ENCODE data around the gene CLEC16A.
"Not testable (repeated sequence)": the region's sequence is repeated elsewhere in the genome, so short reads cannot be mapped to it uniquely, and the experiment has no call there.

Gene CLEC16A

GRCh38 chr16:10911267-10911666, 33.1 kb upstream of the CLEC16A start:
- TF ChIP-seq SPI1 (IDR thresholded peaks at IDR 0.05; ENCODE audit: low read depth, low read length) = no peak
- DNase-seq (ENCODE audit: insufficient read length, low spot score) (no peak), FAIRE-seq (no peak)

GRCh38 chr16:10916534-10916933, 27.8 kb upstream of the CLEC16A start:
- FAIRE-seq (no peak), DNase-seq (ENCODE audit: insufficient read length, low spot score) (no peak)
- TF ChIP-seq SPI1 (IDR thresholded peaks at IDR 0.05; ENCODE audit: low read depth, low read length) (no peak), POLR2A (IDR thresholded peaks at IDR 0.05; ENCODE audit: low read depth, low read length) (no peak), POU2F2 (IDR thresholded peaks at IDR 0.05; ENCODE audit: low read depth, low read length) (no peak), POLR2AphosphoS5 (IDR thresholded peaks at IDR 0.05; ENCODE audit: low read depth, low read length) (no peak), PAX5 (IDR thresholded peaks at IDR 0.05; ENCODE audit: insufficient read depth, low read length, severe bottlenecking) (no peak)

GRCh38 chr16:10918294-10919002, 25.9 kb upstream of the CLEC16A start:
- DNase-seq (ENCODE audit: insufficient read length, low spot score) = peak; percentile 66
- FAIRE-seq = peak; percentile 92
- peak; percentile 61; the same call in 1 of the 2 replicates for TF ChIP-seq POU2F2 (IDR thresholded peaks at IDR 0.05; ENCODE audit: low read depth, low read length)
- TF ChIP-seq POLR2AphosphoS5 (IDR thresholded peaks at IDR 0.05; ENCODE audit: low read depth, low read length) = no peak

DNA sequence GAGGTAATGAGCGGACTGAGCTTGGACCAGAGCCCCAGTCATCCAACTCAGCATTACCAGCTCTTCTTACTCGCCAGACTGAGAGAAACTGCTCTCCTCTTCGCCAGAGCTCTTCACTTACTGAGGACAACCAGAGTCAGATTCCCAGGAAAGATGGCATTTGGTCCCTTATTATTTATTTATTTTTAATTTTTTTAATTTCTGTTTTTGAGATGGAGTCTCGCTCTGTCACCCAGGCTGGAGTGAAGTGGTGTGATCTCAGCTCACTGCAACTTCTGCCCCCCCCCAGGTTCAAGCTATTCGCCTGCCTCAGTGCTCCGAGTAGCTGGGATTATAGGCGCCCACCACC, 25.4 kb upstream of the CLEC16A start:
- no peak for FAIRE-seq

DNA sequence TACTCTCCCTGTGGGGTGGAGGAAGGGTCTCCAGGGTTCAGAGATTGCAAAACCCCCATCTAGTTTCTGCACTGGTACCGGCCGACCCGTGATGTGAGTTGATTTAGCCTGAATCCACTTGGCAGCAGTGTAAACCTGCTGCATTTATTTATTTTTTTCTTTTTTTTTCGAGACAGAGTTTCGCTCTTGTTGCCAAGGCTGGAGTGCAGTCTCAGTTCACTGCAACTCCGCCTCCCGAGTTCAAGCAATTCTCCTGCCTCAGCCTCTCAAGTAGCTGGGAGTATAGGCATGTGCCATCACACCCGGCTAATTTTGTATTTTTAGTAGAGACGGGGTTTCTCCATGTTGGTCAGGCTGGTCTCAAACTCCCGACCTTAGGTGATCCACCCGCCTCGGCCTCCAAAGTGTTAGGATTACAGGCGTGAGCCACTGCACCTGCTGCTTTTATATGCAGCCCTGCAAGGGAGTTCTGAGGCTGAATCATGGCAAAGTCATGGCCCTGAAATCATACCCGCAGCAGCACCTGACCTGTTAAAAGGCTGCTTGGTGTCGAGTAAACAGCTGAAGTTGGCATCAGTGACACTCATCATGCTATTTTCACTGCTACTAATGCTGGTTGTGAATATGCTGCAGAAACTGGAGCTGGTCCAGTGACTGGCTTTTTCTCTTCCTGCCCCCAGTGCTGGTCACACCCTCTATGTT, 23.5 kb upstream of the CLEC16A start:
- DNase-seq (ENCODE audit: insufficient read length, low spot score) = no peak
- FAIRE-seq = no peak

More for the DNA sequence above, 25.4 kb upstream of the CLEC16A start:
- DNase-seq (ENCODE audit: insufficient read length, low spot score) = no peak
- TF ChIP-seq POLR2A (IDR thresholded peaks at IDR 0.05; ENCODE audit: low read depth, low read length) (no peak), TAF1 (IDR thresholded peaks at IDR 0.05; ENCODE audit: low read depth, low read length) (no peak)

DNA sequence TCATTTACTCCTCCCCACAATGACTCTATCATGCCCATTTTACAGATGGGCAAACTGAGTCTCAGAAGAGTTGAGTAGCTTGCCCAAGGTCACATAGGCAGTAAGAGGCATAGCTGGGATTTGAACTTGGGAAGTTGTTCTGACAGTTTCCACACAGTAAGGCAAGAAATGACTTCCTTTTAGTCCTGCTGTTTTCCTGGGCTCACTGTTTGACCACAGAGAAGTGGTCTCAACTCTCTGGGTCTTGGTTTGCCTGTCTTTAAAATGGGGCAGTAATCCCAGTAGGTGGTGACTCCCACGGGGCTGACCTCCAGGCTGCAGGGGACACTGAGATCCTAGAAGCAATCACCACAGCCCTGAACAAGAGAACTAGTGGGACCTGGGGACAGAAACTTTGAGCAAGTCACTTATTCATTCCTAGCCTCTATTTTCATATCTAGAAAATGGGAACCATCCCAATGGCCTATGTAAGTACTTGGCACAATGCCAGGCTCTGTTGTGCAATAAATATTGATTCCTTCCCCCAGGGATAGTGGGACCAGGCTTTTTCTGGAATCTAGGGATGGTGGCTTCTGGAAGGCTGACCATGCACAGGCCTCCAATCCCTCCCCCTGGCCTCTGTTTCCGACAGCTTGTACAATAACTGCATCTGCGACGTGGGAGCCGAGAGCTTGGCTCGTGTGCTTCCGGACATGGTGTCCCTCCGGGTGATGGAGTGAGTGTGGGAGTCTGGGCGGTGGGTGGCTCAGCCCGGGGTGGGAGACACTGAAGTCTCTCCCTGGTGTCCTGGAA, 22.6 kb upstream of the CLEC16A start:
- FAIRE-seq = no peak
- no peak for DNase-seq (ENCODE audit: insufficient read length, low spot score)
- TF ChIP-seq POLR2A (IDR thresholded peaks at IDR 0.05; ENCODE audit: low read depth, low read length) (no peak), SPI1 (IDR thresholded peaks at IDR 0.05; ENCODE audit: low read depth, low read length) (no peak), POLR2AphosphoS5 (IDR thresholded peaks at IDR 0.05; ENCODE audit: low read depth, low read length) (no peak), PAX5 (IDR thresholded peaks at IDR 0.05; ENCODE audit: insufficient read depth, low read length, severe bottlenecking) (no peak), POU2F2 (IDR thresholded peaks at IDR 0.05; ENCODE audit: low read depth, low read length) (no peak), TAF1 (IDR thresholded peaks at IDR 0.05; ENCODE audit: low read depth, low read length) (no peak)

More for the DNA sequence above, 23.5 kb upstream of the CLEC16A start:
- TF ChIP-seq POU2F2 (IDR thresholded peaks at IDR 0.05; ENCODE audit: low read depth, low read length) = no peak
- no peak for TF ChIP-seq SPI1 (IDR thresholded peaks at IDR 0.05; ENCODE audit: low read depth, low read length)
- TF ChIP-seq TAF1 (IDR thresholded peaks at IDR 0.05; ENCODE audit: low read depth, low read length) = no peak
- TF ChIP-seq PAX5 (IDR thresholded peaks at IDR 0.05; ENCODE audit: insufficient read depth, low read length, severe bottlenecking) = no peak
- TF ChIP-seq POLR2A (IDR thresholded peaks at IDR 0.05; ENCODE audit: low read depth, low read length) = no peak
- no peak for TF ChIP-seq POLR2AphosphoS5 (IDR thresholded peaks at IDR 0.05; ENCODE audit: low read depth, low read length)

- DNase-seq (ENCODE audit: insufficient read length, low spot score) (no peak), FAIRE-seq (no peak)
- TF ChIP-seq TAF1 (IDR thresholded peaks at IDR 0.05; ENCODE audit: low read depth, low read length) = no peak
- no peak for TF ChIP-seq SPI1 (IDR thresholded peaks at IDR 0.05; ENCODE audit: low read depth, low read length)
- TF ChIP-seq POLR2AphosphoS5 (IDR thresholded peaks at IDR 0.05; ENCODE audit: low read depth, low read length) = no peak
- TF ChIP-seq POLR2A (IDR thresholded peaks at IDR 0.05; ENCODE audit: low read depth, low read length) = no peak
- no peak for TF ChIP-seq POU2F2 (IDR thresholded peaks at IDR 0.05; ENCODE audit: low read depth, low read length)
- TF ChIP-seq PAX5 (IDR thresholded peaks at IDR 0.05; ENCODE audit: insufficient read depth, low read length, severe bottlenecking) = no peak
These were observed 21.8 kb upstream of the CLEC16A start for GRCh38 chr16:10922328-10923145.

GRCh38 chr16:10923146-10923649, 21.2 kb upstream of the CLEC16A start:
- FAIRE-seq = no peak
- no peak for TF ChIP-seq POU2F2 (IDR thresholded peaks at IDR 0.05; ENCODE audit: low read depth, low read length)
- no peak for TF ChIP-seq TAF1 (IDR thresholded peaks at IDR 0.05; ENCODE audit: low read depth, low read length)
- no peak for TF ChIP-seq POLR2A (IDR thresholded peaks at IDR 0.05; ENCODE audit: low read depth, low read length)
- TF ChIP-seq POLR2AphosphoS5 (IDR thresholded peaks at IDR 0.05; ENCODE audit: low read depth, low read length) = no peak
- TF ChIP-seq SPI1 (IDR thresholded peaks at IDR 0.05; ENCODE audit: low read depth, low read length) = no peak
- no peak for TF ChIP-seq PAX5 (IDR thresholded peaks at IDR 0.05; ENCODE audit: insufficient read depth, low read length, severe bottlenecking)
- DNase-seq (ENCODE audit: insufficient read length, low spot score) = no peak

- DNase-seq (ENCODE audit: insufficient read length, low spot score) (no peak), FAIRE-seq (no peak)
- TF ChIP-seq PAX5 (IDR thresholded peaks at IDR 0.05; ENCODE audit: insufficient read depth, low read length, severe bottlenecking) = no peak
These were observed 20.6 kb upstream of the CLEC16A start for GRCh38 chr16:10923650-10924214.

DNA sequence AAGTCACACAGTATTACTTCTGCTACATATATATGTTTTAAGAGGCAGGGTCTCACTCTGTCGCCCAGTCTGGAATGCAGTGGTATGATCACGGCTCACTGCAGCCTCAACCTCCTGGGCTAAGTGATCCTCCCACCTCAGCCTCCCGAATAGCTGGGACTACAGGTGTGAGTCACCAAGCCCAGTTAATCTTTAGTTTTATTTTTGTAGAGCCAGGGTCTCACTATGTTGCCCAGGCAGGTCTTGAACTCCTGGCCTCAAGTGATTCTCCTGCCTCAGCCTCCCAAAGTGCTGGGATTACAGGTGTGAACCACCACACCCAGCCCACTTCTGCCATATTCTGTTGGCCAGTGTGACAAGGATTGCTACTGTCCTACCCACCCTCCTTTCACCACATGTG, 19.1 kb upstream of the CLEC16A start:
- not testable (repeated sequence) for FAIRE-seq; DNase-seq (ENCODE audit: insufficient read length, low spot score)

Data from GM12891 (cell line).